Measurements from ENCODE around the gene DUSP2. TPM values are rescaled to one million over a fixed set of nuclear protein-coding genes. Genes with fewer than 3 reads are reported as not detected.

Gene DUSP2
- total and polyA plus RNA-seq, 8 donors: 3.6 to 9.4 (median 6.0) TPM

DNA sequence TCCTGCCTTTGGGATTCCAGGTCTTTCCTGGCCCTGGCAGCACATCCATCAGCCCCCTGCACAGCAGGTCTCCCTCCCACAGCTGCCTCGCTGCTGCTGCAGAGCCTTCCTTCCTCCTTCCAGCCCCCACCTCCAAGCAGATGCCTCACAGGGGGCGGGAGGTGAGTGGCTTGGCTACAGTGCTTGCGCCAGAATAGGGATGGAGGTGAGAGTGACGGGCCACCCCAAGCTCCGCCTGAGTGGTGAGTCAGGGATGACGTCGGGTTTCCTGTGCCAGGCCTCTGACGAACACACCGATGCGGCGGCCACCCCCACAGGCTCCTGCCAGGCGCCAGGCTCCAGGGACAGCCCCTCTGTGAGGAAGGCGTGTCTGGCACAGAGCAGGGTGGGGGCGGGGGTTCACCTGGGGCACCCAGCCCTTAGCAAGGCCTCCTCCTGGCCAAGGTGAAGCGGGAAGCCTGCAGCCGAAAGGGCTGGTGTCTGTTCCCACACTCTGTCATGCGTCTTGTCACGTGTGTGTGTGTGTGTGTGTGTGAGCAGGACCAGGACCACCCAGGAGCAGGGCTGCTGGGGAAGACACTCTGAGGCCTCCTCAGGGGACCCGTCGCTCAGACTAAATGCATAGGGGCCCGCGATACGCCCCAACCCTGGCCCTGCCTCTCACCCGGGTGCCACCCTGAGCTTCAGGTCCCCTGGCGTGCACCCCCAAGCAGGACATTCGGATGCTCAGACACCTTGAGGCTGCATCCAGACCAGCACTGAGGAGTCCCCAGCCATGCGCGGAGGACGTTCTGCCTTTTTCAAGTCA is 3.4 kb upstream of the DUSP2 start:
- peak; percentile 81 to 96 for DNase-seq
- H3K36me3 ChIP-seq: no peaks in the 10 kb centered on the region
- H3K4me3 ChIP-seq: peak overlapping the region in 1 of 4 donors; percentile 7
- 38 to 55% (median 42%) methylated on average over 16 to 29 of the region's 29 CpGs for WGBS, 5 donors
- TF ChIP-seq POLR2AphosphoS5 (IDR thresholded peaks at IDR 0.05): peak in 2 of 3 donors; percentile 40 to 67
- TF ChIP-seq POLR2A (IDR thresholded peaks at IDR 0.05): no peak
- TF ChIP-seq, protein P1, sequence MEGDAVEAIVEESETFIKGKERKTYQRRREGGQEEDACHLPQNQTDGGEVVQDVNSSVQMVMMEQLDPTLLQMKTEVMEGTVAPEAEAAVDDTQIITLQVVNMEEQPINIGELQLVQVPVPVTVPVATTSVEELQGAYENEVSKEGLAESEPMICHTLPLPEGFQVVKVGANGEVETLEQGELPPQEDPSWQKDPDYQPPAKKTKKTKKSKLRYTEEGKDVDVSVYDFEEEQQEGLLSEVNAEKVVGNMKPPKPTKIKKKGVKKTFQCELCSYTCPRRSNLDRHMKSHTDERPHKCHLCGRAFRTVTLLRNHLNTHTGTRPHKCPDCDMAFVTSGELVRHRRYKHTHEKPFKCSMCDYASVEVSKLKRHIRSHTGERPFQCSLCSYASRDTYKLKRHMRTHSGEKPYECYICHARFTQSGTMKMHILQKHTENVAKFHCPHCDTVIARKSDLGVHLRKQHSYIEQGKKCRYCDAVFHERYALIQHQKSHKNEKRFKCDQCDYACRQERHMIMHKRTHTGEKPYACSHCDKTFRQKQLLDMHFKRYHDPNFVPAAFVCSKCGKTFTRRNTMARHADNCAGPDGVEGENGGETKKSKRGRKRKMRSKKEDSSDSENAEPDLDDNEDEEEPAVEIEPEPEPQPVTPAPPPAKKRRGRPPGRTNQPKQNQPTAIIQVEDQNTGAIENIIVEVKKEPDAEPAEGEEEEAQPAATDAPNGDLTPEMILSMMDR (IDR thresholded peaks at IDR 0.05): no peak
- H3K4me1 ChIP-seq: peaks cover 14 to 53% (median 34%) of the 10 kb centered on the region in 4 donors
- H3K9me3 ChIP-seq: no peaks in the 10 kb centered on the region
- H3K27me3 ChIP-seq: no peaks in the 10 kb centered on the region
- intact Hi-C loops (cut with DNase I; ENCODE audit: low total_unique reads): no loop called here
- peak overlapping the region in 3 of 5 donors; percentile 53 to 75 (median 74) for H3K27ac ChIP-seq

DNA sequence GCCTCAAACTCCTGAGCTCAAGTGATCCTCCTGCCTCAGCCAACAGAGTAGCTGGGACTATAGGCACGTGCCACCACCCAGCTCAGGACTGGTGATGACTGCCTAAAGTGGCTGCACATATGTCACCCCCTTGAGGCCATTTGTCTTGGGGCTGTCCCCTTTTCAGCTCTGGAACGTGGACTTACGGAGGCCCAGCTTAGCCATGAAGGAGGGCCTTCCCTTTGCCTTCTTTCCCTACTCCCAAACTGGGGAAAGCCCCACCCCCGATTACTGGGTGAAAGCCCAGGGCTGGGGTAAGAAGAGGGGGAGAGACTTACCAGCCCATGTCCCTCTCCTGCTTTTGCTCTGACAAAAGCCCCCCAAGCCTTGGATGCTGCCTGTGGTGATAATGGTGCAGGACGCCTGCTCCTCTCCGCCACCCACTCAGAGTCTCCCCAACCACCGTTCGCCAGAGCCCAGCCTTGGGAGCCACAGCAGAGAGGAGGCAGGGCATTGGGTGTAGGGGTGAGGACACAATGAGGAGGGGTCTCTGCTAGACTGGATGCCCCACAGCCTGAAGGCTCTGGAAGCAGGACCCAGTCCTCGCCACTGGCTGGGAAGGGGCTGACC is 2.5 kb upstream of the DUSP2 start:
- H3K27ac ChIP-seq: peak overlapping the region in 3 of 5 donors; percentile 21 to 75 (median 74)
- no peak for DNase-seq
- no peaks in the 10 kb centered on the region for H3K9me3 ChIP-seq
- intact Hi-C loops (cut with DNase I; ENCODE audit: low total_unique reads): no loop called here
- no peaks in the 10 kb centered on the region for H3K27me3 ChIP-seq
- TF ChIP-seq, protein P1 (IDR thresholded peaks at IDR 0.05): no peak
- no peak for TF ChIP-seq POLR2A (IDR thresholded peaks at IDR 0.05)
- TF ChIP-seq POLR2AphosphoS5 (IDR thresholded peaks at IDR 0.05): no peak
- TF ChIP-seq EP300 (IDR thresholded peaks at IDR 0.05): no peak
- H3K36me3 ChIP-seq: no peaks in the 10 kb centered on the region
- peaks cover 14 to 55% (median 37%) of the 10 kb centered on the region in 4 donors for H3K4me1 ChIP-seq
- WGBS, 5 donors: 77 to 87% (median 82%) methylated on average over 9 of the region's 9 CpGs
- H3K4me3 ChIP-seq: no peak overlapping the region

DNA sequence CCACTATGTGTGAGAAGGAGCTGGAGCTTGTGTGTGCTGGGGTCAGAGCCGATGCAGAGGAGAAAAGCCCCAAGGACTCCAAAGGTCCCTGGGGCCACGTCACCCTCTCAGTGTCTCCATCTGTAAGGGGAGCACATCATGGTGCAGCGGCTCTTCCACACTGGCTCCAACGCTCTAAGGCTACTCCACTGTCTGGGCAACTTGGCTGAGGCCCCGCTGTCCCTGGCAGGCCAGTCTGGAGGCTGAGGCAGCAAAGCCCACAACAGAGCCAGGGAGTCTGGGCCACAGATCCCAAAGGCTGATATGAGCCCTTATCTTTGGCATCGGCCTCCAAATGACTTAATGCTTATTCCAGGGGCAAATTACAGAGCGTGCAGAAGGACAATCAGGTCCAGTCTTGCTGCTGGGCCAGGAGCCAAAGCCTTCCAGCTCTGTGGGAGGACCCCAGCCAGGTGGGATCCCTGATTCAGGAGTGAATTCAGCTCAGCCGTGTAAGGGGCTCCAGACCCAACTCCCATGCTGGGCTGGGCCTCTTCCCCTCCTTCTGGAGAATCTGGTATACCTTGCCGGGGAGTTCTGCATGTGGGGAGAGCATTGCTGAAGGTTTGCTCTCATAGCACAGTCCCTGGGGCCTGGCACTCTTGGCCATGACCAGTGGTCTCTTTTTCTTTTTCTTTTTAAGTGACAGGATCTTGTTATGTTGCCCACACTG is 1.8 kb upstream of the DUSP2 start:
- no peak for DNase-seq
- Histone ChIP-seq H3K27ac (peak overlapping the region in 4 of 5 donors; percentile 67 to 83 (median 74)), H3K4me1 (peaks cover 14 to 55% (median 37%) of the 10 kb centered on the region in 4 donors), H3K4me3 (no peak overlapping the region), H3K27me3 (no peaks in the 10 kb centered on the region), H3K9me3 (no peaks in the 10 kb centered on the region), H3K36me3 (no peaks in the 10 kb centered on the region)
- intact Hi-C loops (cut with DNase I; ENCODE audit: low total_unique reads): no loop called here
- WGBS, 5 donors: 74 to 92% (median 87%) methylated on average over 6 to 9 of the region's 9 CpGs
- TF ChIP-seq POLR2A (IDR thresholded peaks at IDR 0.05): no peak
- TF ChIP-seq, protein P1 (IDR thresholded peaks at IDR 0.05): no peak
- no peak for TF ChIP-seq EP300 (IDR thresholded peaks at IDR 0.05)
- TF ChIP-seq POLR2AphosphoS5 (IDR thresholded peaks at IDR 0.05): no peak

DNA sequence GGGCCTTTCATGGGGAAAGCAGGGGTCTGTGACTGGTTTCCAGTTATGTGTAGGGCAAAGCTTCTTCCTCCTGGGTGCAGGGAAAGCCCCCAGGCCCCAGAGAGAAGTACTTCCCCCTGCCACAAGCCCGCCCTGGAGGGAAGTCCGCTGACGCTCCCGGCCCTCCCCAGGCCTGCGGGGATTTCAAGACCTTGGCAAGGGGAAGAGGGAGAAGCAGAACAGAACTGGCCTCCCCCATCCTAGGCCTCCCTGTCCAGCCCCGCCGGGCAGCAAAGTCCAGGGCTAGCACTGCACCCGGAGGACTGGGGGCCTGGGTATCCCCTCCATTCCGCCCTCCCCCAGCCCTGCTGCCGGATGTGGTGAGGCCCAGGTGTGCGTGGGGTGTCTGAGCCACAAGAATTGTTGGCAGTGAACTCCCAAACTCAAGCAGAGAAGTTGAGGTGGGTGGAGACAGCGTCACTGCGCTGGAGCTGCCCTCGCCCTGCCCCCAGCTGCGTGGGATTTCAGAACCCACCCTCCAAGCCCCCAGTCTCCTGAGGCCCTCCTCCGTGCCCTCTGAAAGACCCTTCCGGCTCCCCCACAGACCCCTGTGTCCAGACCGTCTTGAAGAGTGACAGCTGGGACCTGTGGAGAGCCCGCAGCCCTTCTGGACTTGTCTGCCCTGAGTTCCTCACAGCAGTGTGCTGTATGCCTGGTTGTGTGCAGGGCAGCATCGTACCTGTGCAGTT is 1.1 kb upstream of the DUSP2 start:
- DNase-seq: peak; percentile 47 to 81
- intact Hi-C loops (cut with DNase I; ENCODE audit: low total_unique reads): no loop called here
- Histone ChIP-seq H3K9me3 (no peaks in the 10 kb centered on the region), H3K27ac (peak overlapping the region; percentile 40 to 83 (median 74)), H3K4me1 (peaks cover 14 to 55% (median 37%) of the 10 kb centered on the region in 4 donors), H3K36me3 (no peaks in the 10 kb centered on the region), H3K27me3 (no peaks in the 10 kb centered on the region), H3K4me3 (peak overlapping the region in 1 of 4 donors; percentile 66)
- no peak for TF ChIP-seq POLR2A (IDR thresholded peaks at IDR 0.05)
- TF ChIP-seq EP300 (IDR thresholded peaks at IDR 0.05): no peak
- TF ChIP-seq POLR2AphosphoS5 (IDR thresholded peaks at IDR 0.05): peak in 2 of 3 donors; percentile 10 to 35
- TF ChIP-seq, protein P1 (IDR thresholded peaks at IDR 0.05): no peak
- WGBS, 5 donors: 52 to 79% (median 64%) methylated on average over 5 to 20 of the region's 20 CpGs
